ENCODE measurements around the gene DAD1. TPM values are rescaled to one million over a fixed set of nuclear protein-coding genes. Genes with fewer than 3 reads are reported as not detected.

DAD1 gene
- total and polyA plus RNA-seq, 2 donors from 2014 or later: 205 to 523 TPM

- FAIRE-seq: no peak
- Histone ChIP-seq H3K9me3 (ENCODE audit: control insufficient read depth in 2 of 3, insufficient read depth in 1 of 3, low read length in 3 of 3) (no peaks in the 10 kb centered on the region), H3K27me3 (ENCODE audit: control insufficient read depth, insufficient read depth, low read length) (no peaks in the 10 kb centered on the region), H3K4me1 (ENCODE audit: control insufficient read depth in 2 of 3, insufficient read depth in 2 of 3, low read depth in 1 of 3, low read length in 3 of 3) (peaks cover 4 to 13% (median 13%) of the 10 kb centered on the region in 3 donors), H3K9ac (ENCODE audit: low read length in 3 of 3) (no peak overlapping the region), H3K27ac (ENCODE audit: low read depth in 2 of 2, low read length in 2 of 2) (no peak overlapping the region), H3K36me3 (ENCODE audit: control insufficient read depth in 2 of 3, insufficient read depth in 3 of 3, low read length in 3 of 3) (peaks cover 2 to 46% (median 28%) of the 10 kb centered on the region in 3 donors), H3K4me3 (ENCODE audit: low read length in 3 of 3) (no peak overlapping the region)
- intact Hi-C loops (cut with DNase I): no loop called here
- no peak for TF ChIP-seq CTCF (IDR thresholded peaks at IDR 0.05; ENCODE audit: borderline replicate concordance, extremely low read depth, insufficient read depth)
- no peak for DNase-seq
Measured at GRCh38 chr14:22610931-22611330, 21.9 kb upstream of the DAD1 start.

- peaks cover 8 to 70% (median 52%) of the 10 kb centered on the region in 3 donors for H3K36me3 ChIP-seq (ENCODE audit: control insufficient read depth in 2 of 3, insufficient read depth in 3 of 3, low read length in 3 of 3)
- no peak overlapping the region for H3K9ac ChIP-seq (ENCODE audit: low read length in 3 of 3)
- H3K4me1 ChIP-seq (ENCODE audit: control insufficient read depth in 2 of 3, insufficient read depth in 2 of 3, low read depth in 1 of 3, low read length in 3 of 3): no peaks in the 10 kb centered on the region
- TF ChIP-seq CTCF (IDR thresholded peaks at IDR 0.05; ENCODE audit: borderline replicate concordance, extremely low read depth, insufficient read depth): no peak
- H3K9me3 ChIP-seq (ENCODE audit: control insufficient read depth in 2 of 3, insufficient read depth in 1 of 3, low read length in 3 of 3): no peaks in the 10 kb centered on the region
- no peak overlapping the region for H3K27ac ChIP-seq (ENCODE audit: low read depth in 2 of 2, low read length in 2 of 2)
- H3K27me3 ChIP-seq (ENCODE audit: control insufficient read depth, insufficient read depth, low read length): no peaks in the 10 kb centered on the region
- FAIRE-seq (no peak), DNase-seq (no peak)
- intact Hi-C loops (cut with DNase I): no loop called here
- H3K4me3 ChIP-seq (ENCODE audit: low read length in 3 of 3): no peak overlapping the region
Measured at GRCh38 chr14:22607291-22607690, 18.3 kb upstream of the DAD1 start.

GRCh38 chr14:22606380-22606779 is 17.4 kb upstream of the DAD1 start:
- TF ChIP-seq CTCF (IDR thresholded peaks at IDR 0.05; ENCODE audit: borderline replicate concordance, extremely low read depth, insufficient read depth): no peak
- peaks cover 8 to 71% (median 55%) of the 10 kb centered on the region in 3 donors for H3K36me3 ChIP-seq (ENCODE audit: control insufficient read depth in 2 of 3, insufficient read depth in 3 of 3, low read length in 3 of 3)
- H3K9me3 ChIP-seq (ENCODE audit: control insufficient read depth in 2 of 3, insufficient read depth in 1 of 3, low read length in 3 of 3): no peaks in the 10 kb centered on the region
- intact Hi-C loops (cut with DNase I): no loop called here
- H3K9ac ChIP-seq (ENCODE audit: low read length in 3 of 3): no peak overlapping the region
- no peak for FAIRE-seq
- H3K27ac ChIP-seq (ENCODE audit: low read depth in 2 of 2, low read length in 2 of 2): no peak overlapping the region
- no peak for DNase-seq
- no peaks in the 10 kb centered on the region for H3K4me1 ChIP-seq (ENCODE audit: control insufficient read depth in 2 of 3, insufficient read depth in 2 of 3, low read depth in 1 of 3, low read length in 3 of 3)
- no peaks in the 10 kb centered on the region for H3K27me3 ChIP-seq (ENCODE audit: control insufficient read depth, insufficient read depth, low read length)
- no peak overlapping the region for H3K4me3 ChIP-seq (ENCODE audit: low read length in 3 of 3)

DNA sequence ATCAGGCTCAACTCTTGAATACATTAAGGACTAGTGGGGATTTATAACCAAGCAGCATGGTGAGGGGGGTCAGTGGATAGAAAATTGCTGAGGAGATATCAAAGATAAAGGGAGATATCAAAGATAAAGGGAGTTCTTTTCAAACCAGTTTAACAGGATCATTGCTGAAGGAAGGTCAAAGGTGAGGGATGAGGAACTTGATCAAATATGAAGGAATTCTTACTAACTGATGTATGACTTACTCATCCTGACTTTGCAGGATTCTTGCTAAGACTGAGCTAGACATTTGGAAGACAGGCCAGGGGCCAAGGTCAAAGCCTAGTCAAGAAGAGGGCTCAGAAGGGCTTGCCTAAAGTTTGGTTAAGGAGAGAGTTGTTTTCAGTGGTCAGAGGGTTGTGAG is 13.8 kb upstream of the DAD1 start:
- intact Hi-C loops (cut with DNase I): no loop called here
- H3K27ac ChIP-seq (ENCODE audit: low read depth in 2 of 2, low read length in 2 of 2): no peak overlapping the region
- H3K9me3 ChIP-seq (ENCODE audit: control insufficient read depth in 2 of 3, insufficient read depth in 1 of 3, low read length in 3 of 3): no peaks in the 10 kb centered on the region
- FAIRE-seq: no peak
- H3K36me3 ChIP-seq (ENCODE audit: control insufficient read depth in 2 of 3, insufficient read depth in 3 of 3, low read length in 3 of 3): peaks cover 6 to 53% (median 42%) of the 10 kb centered on the region in 3 donors
- no peak for TF ChIP-seq CTCF (IDR thresholded peaks at IDR 0.05; ENCODE audit: borderline replicate concordance, extremely low read depth, insufficient read depth)
- peaks cover 2 to 9% (median 8%) of the 10 kb centered on the region in 3 donors for H3K4me1 ChIP-seq (ENCODE audit: control insufficient read depth in 2 of 3, insufficient read depth in 2 of 3, low read depth in 1 of 3, low read length in 3 of 3)
- no peak overlapping the region for H3K9ac ChIP-seq (ENCODE audit: low read length in 3 of 3)
- no peak for DNase-seq
- no peaks in the 10 kb centered on the region for H3K27me3 ChIP-seq (ENCODE audit: control insufficient read depth, insufficient read depth, low read length)
- no peak overlapping the region for H3K4me3 ChIP-seq (ENCODE audit: low read length in 3 of 3)

Data from kidney (tissue), 14 donors.